ENCODE data around the gene IL18.
"Not testable (repeated sequence)": the region's sequence is repeated elsewhere in the genome, so short reads cannot be mapped to it uniquely, and the experiment has no call there.

IL18 gene

DNA sequence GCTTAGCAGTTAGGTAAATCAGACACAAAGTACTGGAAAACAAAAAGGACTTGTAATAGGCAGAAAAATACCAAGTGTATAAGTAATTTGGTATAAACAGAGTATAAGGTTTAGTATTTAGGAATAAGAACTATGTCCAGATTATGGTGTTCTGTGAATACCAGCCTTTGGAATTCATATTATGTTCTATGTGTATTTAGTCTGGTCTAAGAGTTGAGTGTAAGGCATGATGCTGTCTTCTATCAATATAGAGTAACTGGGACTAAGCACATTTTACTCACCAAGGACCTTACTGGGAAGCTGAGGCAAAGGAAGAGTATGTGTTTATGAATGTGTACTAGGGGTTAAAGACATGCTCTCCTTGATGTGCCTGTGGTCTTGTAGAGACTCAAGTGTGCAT, 67.7 kb downstream of the IL18 start:
- DNase-seq (ENCODE audit: low spot score) = no peak
- in situ Hi-C loops (cut with MboI; ENCODE audit: low sequenced_read_pairs, unreplicated experiment) = no loop called here

DNA sequence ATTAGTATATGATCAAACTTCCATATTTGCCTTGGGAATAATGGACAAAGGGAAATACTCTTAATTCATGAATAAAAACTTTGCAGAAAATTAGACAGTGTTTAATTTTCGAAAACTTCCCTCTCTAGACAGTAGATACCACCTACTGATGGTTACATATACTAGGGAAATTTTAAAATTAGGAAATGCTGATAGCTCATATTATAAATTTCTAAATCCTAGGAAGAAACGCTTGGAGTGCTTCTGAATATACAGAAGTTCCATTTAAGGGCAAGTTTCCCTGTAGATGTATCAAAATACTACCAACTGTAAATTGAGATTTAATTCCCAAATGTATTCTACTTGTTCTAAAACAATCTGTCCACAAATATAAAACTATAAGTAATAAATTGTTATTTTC, 68.6 kb downstream of the IL18 start:
- in situ Hi-C loops (cut with MboI; ENCODE audit: low sequenced_read_pairs, unreplicated experiment) = not testable (repeated sequence)

More for the DNA sequence above, 67.7 kb downstream of the IL18 start:
- TF ChIP-seq, protein P1, sequence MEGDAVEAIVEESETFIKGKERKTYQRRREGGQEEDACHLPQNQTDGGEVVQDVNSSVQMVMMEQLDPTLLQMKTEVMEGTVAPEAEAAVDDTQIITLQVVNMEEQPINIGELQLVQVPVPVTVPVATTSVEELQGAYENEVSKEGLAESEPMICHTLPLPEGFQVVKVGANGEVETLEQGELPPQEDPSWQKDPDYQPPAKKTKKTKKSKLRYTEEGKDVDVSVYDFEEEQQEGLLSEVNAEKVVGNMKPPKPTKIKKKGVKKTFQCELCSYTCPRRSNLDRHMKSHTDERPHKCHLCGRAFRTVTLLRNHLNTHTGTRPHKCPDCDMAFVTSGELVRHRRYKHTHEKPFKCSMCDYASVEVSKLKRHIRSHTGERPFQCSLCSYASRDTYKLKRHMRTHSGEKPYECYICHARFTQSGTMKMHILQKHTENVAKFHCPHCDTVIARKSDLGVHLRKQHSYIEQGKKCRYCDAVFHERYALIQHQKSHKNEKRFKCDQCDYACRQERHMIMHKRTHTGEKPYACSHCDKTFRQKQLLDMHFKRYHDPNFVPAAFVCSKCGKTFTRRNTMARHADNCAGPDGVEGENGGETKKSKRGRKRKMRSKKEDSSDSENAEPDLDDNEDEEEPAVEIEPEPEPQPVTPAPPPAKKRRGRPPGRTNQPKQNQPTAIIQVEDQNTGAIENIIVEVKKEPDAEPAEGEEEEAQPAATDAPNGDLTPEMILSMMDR (IDR thresholded peaks at IDR 0.05; ENCODE audit: borderline replicate concordance, control extremely low read depth, extremely low read depth, insufficient read depth, missing control alignments) = no peak

More for the DNA sequence above, 68.6 kb downstream of the IL18 start:
- not testable (repeated sequence) for DNase-seq (ENCODE audit: low spot score)
